Spleen (tissue), 7 donors: ENCODE results near the gene LRRTM4.

ENCODE experiments used
- CTCF ChIP-seq, 11 experiments: fragments of 200-600 bp in 7 of 11; fragments of 450-650 bp in 4 of 11; sonication (generic) in 4 of 11; IDR thresholded peaks in 8 of 11; conservative IDR thresholded peaks in 3 of 11; 1 replicate in 7 of 11; 2 replicates in 4 of 11; pipeline versions ENCODE4 v1.4.0 to v1.8.0; 2016 to 2021; ENCODE audit warnings: antibody characterized with exemption in 11 of 11, inconsistent platforms in 4 of 11, mild to moderate bottlenecking in 1 of 11
- POLR2A ChIP-seq, 3 donors: fragments of 450-650 bp; IDR thresholded peaks; one replicate each; pipeline ENCODE4 v1.5.1; 2017; ENCODE audit warnings: antibody characterized with exemption in 3 of 3, mild to moderate bottlenecking in 1 of 3
- donor health status: DM: no; HTN: no; CAD: no; lungs with moderate emphysema.
- donor health status: DM: no; HTN: no; CAD: no.
- donor health status: DM: no; HTN: no; CAD: no.

GRCh38 chr2:77207331-77207730 lies 314.8 kb downstream of the LRRTM4 start:
- no peak for TF ChIP-seq POLR2A (IDR thresholded peaks at IDR 0.05)
- no peak for TF ChIP-seq CTCF (IDR thresholded peaks at IDR 0.05 in 8 of 11, conservative IDR thresholded peaks at IDR 0.05 in 3 of 11)
